ENCODE results near the gene GAB2. TPM values are rescaled to one million over a fixed set of nuclear protein-coding genes. Genes with fewer than 3 reads are reported as not detected.
"Not testable (repeated sequence)": the region's sequence is repeated elsewhere in the genome, so short reads cannot be mapped to it uniquely, and the experiment has no call there.

The GAB2 gene
- total RNA-seq, 4 donors from 2014 or later = 26.3 to 84.8 (median 26.6) TPM

DNA sequence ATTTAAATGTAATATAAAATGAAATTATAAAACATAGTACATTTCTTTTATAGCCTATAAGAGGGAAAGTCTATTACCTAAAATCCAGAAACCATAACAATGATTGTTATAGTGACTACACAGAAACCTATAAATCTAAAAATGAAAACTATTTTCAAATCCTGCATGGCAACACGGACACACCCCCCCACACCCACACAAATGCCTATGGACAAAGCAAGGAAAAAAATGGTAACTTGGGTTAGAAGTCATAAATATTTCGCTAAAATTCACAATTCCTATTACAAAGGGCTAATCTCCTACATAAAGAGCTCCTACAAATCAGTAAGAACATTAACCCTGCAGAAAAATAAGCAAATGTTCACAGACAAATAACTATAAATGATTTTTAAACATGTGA is 56.4 kb downstream of the GAB2 start:
- Histone ChIP-seq H3K4me3 (no peak overlapping the region), H3K36me3 (no peaks in the 10 kb centered on the region), H3K27me3 (no peaks in the 10 kb centered on the region), H3K27ac (no peak overlapping the region), H3K4me1 (peaks cover 4 to 22% (median 9%) of the 10 kb centered on the region in 3 donors), H3K9me3 (no peaks in the 10 kb centered on the region)
- ATAC-seq = no peak
- TF ChIP-seq POLR2A (IDR thresholded peaks at IDR 0.05) (no peak), POLR2AphosphoS5 (IDR thresholded peaks at IDR 0.05) (no peak), EP300 (IDR thresholded peaks at IDR 0.05) (no peak)
- TF ChIP-seq, protein P1, sequence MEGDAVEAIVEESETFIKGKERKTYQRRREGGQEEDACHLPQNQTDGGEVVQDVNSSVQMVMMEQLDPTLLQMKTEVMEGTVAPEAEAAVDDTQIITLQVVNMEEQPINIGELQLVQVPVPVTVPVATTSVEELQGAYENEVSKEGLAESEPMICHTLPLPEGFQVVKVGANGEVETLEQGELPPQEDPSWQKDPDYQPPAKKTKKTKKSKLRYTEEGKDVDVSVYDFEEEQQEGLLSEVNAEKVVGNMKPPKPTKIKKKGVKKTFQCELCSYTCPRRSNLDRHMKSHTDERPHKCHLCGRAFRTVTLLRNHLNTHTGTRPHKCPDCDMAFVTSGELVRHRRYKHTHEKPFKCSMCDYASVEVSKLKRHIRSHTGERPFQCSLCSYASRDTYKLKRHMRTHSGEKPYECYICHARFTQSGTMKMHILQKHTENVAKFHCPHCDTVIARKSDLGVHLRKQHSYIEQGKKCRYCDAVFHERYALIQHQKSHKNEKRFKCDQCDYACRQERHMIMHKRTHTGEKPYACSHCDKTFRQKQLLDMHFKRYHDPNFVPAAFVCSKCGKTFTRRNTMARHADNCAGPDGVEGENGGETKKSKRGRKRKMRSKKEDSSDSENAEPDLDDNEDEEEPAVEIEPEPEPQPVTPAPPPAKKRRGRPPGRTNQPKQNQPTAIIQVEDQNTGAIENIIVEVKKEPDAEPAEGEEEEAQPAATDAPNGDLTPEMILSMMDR (IDR thresholded peaks at IDR 0.05) = no peak
- WGBS, 2 donors (ENCODE audit: low coverage in 1 of 2) = 84 to 94% methylated on average over 2 of the region's 2 CpGs

DNA sequence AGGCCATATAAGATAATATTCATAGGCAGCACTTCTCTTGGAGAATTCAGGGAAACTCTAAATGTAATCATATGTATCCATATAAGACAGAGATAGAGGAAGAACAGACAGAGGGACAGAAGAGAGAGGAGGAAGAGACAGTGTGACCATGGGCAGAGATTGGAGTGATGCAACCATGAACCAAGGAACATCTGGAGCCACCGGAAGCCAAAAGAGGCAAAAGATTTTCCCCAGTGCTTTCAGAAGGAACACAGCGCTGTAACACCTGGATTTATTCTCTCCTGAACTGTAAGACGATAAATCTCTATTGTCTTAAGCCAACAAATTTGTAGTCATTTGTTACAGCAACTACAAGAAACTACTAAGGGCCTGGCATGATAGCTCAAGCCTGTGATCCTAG is 57.7 kb downstream of the GAB2 start:
- no peak for ATAC-seq
- H3K36me3 ChIP-seq = no peaks in the 10 kb centered on the region
- no peak overlapping the region for H3K27ac ChIP-seq
- H3K4me3 ChIP-seq = no peak overlapping the region
- 73 to 81% methylated on average over 3 of the region's 3 CpGs for WGBS, 2 donors (ENCODE audit: low coverage in 1 of 2)
- no peaks in the 10 kb centered on the region for H3K9me3 ChIP-seq
- H3K27me3 ChIP-seq = no peaks in the 10 kb centered on the region
- TF ChIP-seq, protein P1 (IDR thresholded peaks at IDR 0.05) = no peak
- TF ChIP-seq POLR2A (IDR thresholded peaks at IDR 0.05) (no peak), EP300 (IDR thresholded peaks at IDR 0.05) (no peak), POLR2AphosphoS5 (IDR thresholded peaks at IDR 0.05) (no peak)
- H3K4me1 ChIP-seq = peaks cover 0 to 13% (median under 1%) of the 10 kb centered on the region in 3 donors

DNA sequence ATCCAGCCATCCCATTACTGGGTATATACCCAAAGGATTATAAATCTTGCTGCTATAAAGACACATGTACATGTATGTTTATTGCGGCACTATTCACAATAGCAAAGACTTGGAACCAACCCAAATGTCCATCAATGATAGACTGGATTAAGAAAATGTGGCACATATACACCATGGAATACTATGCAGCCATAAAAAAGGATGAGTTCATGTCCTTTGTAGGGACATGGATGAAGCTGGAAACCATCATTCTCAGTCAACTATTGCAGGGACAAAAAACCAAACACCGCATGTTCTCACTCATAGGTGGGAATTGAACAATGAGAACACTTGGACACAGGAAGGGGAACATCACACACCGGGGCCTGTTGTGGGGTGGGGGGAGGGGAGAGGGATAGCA is 59.7 kb downstream of the GAB2 start:
- not testable (repeated sequence) for H3K36me3 ChIP-seq, H3K27ac ChIP-seq, H3K27me3 ChIP-seq, H3K4me3 ChIP-seq, ATAC-seq, H3K9me3 ChIP-seq
- 100% methylated on average over 1 of the region's 3 CpGs; no CpG with 5 or more reads in 1 of the 2 donors for WGBS, 2 donors (ENCODE audit: low coverage in 1 of 2)
- peaks cover 0 to 24% (median 4%) of the 10 kb centered on the region in 3 donors for H3K4me1 ChIP-seq

DNA sequence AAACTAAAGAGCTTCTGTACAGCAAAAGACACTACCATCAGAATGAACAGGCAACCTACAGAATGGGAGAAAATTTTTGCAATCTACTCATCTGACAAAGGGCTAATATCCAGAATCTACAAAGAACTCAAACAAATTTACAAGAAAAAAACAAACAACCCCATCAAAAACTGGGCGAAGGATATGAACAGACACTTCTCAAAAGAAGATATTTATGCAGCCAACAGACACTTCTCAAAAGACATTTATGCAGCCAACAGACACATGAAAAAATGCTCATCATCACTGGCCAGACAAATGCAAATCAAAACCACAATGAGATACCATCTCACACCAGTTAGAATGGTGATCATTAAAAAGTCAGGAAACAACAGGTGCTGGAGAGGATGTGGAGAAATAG is 60.2 kb downstream of the GAB2 start:
- H3K4me1 ChIP-seq = peaks cover 0 to 29% (median 4%) of the 10 kb centered on the region in 3 donors
- not testable (repeated sequence) for H3K36me3 ChIP-seq, H3K27me3 ChIP-seq, H3K4me3 ChIP-seq, H3K9me3 ChIP-seq, ATAC-seq, H3K27ac ChIP-seq
- WGBS, 2 donors (ENCODE audit: low coverage in 1 of 2) = 88% methylated on average over 1 of the region's 1 CpG; no CpG with 5 or more reads in 1 of the 2 donors

DNA sequence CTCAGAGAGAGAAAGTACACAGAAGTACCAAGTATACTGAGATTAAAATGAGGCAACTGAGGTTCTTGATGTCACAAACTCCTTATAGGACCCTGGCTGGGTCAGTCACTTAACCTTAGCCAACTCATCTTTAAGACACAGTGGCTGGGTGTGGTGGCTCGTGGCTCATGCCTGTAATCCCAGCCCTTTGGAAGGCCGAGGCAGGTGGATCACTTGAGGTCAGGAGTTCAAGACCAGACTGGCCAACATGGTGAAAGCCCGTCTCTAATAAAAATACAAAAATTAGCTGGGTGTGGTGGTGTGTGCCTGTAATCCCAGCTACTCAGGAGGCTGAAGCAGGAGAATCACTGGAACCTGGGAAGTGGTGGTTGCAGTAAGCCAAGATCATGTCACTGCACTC is 61.9 kb downstream of the GAB2 start:
- not testable (repeated sequence) for H3K27me3 ChIP-seq, H3K27ac ChIP-seq, H3K4me3 ChIP-seq, H3K9me3 ChIP-seq, H3K36me3 ChIP-seq, ATAC-seq
- WGBS, 2 donors (ENCODE audit: low coverage in 1 of 2) = 83 to 92% methylated on average over 1 to 2 of the region's 3 CpGs
- H3K4me1 ChIP-seq = peaks cover 3 to 46% (median 16%) of the 10 kb centered on the region in 3 donors

DNA sequence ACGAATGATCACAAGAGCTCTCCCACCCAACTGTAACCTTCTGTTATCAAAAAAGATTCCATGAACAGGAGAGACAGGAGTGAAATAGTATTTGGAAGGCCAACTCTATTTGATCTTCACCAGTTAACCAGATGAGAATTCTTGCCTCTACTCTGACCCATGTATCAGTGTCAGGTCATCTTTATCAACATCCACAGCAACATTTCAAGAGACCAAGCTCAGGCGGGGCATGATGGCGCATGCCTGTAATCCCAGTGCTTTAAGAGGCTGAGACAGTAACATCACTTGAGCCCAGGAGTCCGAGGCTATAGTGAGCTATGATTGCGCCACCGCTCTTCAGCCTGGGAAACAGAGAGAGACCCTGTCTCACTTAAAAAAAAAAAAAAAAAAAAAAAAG is 62.3 kb downstream of the GAB2 start:
- no peak for ATAC-seq
- Histone ChIP-seq H3K27ac (no peak overlapping the region), H3K4me3 (no peak overlapping the region), H3K36me3 (no peaks in the 10 kb centered on the region), H3K4me1 (peaks cover 5 to 50% (median 21%) of the 10 kb centered on the region in 3 donors), H3K9me3 (no peaks in the 10 kb centered on the region), H3K27me3 (no peaks in the 10 kb centered on the region)
- no peak for TF ChIP-seq POLR2AphosphoS5 (IDR thresholded peaks at IDR 0.05)
- TF ChIP-seq, protein P1 (IDR thresholded peaks at IDR 0.05) = no peak
- no peak for TF ChIP-seq EP300 (IDR thresholded peaks at IDR 0.05)
- no peak for TF ChIP-seq POLR2A (IDR thresholded peaks at IDR 0.05)
- WGBS, 2 donors (ENCODE audit: low coverage in 1 of 2) = 96 to 100% methylated on average over 4 of the region's 6 CpGs
